ENCODE data around the gene GATAD2B. TPM values are rescaled to one million over a fixed set of nuclear protein-coding genes. Genes with fewer than 3 reads are reported as not detected.
"Not testable (repeated sequence)": the region's sequence is repeated elsewhere in the genome, so short reads cannot be mapped to it uniquely, and the experiment has no call there.

GATAD2B gene
- total RNA-seq, 1 donor from 2014 or later = 4.9 TPM

DNA sequence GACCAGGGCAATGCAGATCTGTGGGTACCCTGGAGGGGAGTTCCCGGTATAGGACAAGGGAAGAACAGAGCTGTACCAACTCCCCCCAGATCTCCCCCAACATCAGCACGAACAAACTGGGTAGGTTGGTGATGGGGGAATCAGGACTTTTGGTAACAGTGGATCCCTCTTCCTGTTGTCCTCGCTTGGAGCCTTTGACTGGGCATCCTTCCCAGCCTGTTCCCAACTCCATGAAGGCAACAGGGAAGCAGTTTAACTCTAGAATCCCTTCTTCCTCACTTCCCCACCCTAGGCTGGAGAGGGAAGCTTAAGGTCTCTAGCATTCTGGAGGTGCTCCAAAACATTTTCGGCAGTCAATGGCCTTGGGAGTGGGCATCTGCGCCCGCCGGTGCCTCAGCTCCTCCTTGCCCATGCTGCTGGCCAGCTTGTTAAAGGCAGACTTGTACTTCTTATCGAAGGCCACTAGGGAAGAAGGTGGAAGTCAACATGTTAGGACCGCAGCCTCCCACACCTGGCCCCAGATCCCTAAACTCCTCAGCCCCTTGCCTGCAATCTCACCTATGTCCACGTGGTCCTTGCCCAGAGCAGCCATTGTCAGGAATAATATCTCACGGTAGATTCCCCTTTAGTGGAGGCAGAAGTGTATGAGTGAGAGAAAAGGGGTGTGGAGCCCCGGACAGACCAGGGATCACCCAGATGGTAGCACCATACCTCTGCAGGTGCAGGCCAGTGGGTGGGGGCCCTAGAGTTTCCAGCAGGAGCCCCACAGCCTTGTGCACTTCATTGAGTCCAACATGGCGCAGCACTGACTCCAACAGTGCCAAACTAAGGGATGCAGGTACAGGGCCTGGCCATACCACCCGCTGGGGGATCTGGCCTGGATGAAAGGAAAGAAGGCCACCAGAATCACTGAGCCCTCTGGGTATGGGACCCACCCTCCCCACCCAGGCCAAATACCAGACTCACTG lies 7.5 kb upstream of the GATAD2B start:
- DNase-seq (ENCODE audit: low read depth) = no peak

DNA sequence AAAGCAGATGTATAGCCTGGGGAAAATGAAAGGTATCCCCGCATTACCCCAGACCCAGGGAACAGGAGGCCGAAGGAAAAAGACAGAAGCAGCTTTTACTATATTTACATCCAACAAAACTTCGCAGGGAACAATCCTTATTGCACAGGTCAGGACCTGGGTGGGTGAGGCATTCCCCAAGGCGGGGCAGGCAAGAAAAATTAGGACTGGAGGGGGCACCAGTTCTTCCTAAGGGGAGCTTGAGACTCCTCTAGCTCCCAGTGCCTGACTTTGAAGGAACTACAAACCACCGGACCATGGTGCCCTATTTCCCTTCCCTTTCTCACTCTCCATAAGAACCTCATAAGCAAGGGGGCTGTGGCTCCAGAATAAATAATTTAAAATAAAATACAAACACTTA lies 6.7 kb upstream of the GATAD2B start:
- DNase-seq (ENCODE audit: low read depth) = no peak

DNA sequence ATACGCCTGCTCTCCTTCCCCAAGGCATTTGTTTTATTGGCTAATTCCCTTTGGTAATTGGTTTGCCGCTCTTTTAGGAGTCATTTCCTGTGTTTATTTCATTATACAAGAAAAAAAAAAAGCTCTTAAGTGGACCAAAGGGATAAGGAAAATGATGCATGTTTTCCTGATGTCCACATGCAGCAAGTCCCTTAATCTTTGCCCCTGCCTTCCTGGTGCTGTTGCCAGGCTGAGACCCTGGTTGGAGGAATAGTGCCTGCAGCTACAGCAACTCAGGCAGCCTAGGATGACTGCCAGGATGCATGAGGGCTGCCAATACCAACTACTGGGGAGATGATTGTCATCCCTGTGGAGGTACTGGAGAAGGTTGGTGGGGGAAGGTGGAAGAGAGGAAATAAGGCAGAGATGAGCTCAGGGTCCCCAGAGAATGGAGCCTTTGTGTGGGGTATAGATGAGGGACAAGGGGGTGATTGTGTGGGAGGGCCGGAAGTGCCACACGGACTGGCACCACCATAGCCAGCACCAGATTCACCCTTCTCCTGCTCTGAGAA lies 6.1 kb upstream of the GATAD2B start:
- DNase-seq (ENCODE audit: low read depth) = no peak

DNA sequence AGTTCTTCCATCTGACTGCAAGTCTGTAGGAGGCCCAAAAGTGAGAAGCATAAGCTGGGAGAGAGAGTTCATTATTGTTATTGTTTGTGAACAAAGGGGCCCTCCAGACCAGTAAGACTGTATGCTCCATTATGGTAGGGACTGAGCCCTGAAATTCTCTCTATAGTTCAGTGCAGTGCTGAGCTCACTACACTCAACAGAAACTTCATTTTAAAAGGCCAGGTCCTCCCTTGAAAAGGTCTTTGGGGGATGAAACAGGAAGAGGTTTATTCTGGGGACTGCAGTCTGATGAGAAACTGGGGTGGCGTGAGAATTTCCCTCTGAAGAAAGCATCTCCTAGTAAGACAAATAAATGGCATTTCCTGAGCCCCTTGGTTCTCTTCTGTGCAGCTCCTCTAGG lies 5.5 kb upstream of the GATAD2B start:
- DNase-seq (ENCODE audit: low read depth) = no peak

DNA sequence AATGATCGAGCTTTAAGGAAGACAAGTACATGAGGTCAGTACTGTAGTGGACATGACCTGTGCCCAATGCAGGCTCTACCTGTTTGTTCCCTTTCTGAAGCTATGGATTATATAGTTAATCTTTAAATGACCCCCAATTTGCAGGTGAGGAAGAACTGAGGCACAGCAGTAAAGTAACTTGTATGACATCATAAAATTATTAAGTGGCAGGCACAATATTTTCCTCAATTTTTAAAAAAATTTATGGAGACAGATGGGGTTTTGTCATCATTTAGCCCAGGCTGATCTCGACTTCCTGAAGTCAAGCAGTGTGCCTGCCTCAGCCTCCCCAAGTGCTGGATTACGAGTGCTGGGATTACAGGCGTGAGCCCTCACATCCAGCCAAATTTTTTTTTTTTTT lies 3.6 kb upstream of the GATAD2B start:
- no peak for DNase-seq (ENCODE audit: low read depth)

DNA sequence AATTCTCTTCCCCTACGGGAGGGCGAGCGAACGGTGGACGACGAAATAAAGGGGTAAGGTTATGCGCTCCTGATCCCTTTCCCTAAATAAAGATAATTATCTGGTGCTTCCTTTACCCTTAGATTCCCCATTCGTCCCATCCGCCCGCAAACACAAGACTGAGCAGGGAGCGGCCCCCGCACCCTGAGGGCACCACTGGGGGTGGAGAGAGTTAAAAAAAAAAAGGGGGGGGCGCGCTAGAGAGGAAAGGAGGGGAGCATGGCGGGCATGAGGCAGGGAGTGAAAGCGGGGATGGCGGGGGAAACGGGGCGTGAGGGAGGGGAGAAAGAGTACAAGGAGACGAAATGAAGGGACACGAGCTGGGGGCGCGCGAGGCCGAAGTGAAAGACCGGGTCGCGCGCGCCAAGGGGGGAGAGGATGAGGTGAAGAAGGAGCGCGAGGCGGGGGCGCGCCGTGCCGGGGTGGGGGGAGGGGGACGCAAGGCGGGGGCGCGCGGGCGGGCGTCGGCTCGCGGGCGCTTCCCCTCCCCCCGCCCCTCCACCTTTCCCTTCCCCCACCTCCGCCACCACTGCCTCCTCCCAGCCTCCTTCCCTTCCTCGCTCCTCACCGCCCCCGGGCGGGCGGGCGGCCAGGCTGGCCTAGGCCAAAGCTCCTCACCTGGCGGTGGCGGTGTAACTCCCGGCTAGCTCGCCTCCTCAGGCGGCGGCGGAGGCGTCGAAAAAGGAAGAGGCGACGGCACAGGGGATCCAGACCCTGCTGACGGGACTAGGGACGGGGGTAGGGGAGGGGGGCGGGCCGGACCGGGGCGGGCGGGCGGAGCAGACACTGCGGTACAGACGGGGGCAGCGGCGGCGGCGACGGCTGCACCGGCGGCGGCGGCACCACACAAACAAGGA lies 448 bp downstream of the GATAD2B start:
- DNase-seq (ENCODE audit: low read depth) = peak; percentile 16

DNA sequence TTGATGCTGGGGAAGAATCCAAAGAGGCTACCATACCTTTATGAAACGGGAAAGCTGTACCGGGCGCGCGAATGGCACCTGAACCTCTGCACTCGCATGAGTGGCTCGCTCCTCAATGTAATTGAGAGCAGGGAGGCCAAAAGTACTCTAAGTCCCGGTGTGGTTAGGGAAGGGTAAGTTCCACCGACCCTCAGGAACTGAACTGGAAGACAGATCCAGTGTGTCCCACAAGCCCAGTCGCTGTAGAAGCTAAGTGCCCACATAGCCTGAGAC lies 1.0 kb downstream of the GATAD2B start:
- DNase-seq (ENCODE audit: low read depth) = no peak

DNA sequence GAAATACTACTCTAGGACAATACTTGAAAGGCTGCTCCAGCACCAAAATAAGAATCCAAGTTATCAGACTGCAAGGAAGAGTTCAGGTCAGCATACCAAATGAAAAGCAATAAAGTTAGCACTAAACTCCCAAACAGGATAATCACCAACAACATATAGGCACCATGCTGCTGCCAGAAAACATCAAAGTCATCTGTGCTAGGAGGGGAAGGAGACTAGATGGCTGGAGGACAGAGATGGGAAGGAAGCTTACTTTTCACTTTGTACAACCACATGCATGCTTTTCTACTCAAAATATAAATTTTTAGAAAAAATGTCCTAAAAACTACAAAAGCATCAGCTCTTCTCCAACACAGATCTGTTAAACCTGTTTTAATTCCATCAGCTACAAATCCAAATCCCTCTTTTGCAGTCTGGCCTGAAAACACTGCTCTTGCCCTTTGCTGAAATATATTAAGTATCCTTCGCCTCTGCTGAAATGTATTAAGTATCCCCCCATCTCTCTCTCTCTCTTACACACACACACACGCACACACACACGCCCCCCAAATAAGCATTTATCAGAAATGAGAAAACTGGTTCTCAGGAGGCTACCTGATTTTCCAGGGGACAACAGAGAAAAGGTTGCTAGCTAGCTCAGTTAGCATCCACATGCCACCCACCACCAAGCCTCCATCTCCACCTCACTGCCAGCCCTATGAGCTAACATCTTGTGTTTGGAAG lies 1.5 kb downstream of the GATAD2B start:
- DNase-seq (ENCODE audit: low read depth) = no peak

DNA sequence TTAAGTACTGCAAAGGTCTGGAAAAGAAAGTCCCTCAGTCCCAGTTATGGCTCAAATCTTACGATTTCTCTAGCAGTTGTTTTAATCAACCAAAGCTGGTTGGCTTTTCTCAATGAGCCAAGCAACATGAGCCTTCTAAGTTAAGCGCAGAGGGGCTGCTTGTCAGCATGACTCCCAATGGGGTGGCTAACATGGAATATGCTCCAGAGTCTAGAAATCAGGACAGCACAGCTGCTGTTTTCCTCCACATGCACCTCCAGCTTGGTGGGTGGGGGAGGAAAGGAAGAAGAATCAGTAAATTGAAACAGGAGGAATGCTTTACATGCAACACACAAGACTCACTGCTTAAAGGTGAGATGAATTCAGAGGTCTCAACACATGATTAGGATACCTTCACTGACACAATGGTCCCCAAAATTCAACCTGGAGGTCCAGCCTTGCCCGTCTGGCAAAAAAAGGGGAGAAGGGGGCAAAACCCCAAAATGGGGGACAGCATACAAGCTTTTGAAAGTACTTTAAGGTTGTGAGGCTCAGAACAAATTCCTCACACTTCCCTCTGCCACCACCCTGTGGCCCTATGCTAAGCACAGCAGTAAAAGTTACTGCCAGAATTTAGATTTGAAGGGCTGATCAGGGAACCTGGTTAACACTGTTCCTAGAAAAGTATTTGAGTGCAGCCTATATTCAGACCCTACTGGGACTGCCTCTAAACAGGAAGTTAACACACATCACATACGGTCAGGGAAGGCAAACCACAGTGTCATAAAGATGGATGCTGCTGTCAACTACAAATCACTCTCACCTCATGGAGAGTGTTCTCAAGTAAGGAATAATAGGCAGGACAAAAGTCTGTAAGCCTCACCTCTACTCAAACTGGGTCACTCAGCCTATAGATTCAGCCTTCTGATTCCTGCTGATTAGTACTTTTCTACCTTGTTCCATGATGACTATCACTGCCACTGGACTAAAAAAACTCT lies 2.6 kb downstream of the GATAD2B start:
- peak; percentile 13 for DNase-seq (ENCODE audit: low read depth)

DNA sequence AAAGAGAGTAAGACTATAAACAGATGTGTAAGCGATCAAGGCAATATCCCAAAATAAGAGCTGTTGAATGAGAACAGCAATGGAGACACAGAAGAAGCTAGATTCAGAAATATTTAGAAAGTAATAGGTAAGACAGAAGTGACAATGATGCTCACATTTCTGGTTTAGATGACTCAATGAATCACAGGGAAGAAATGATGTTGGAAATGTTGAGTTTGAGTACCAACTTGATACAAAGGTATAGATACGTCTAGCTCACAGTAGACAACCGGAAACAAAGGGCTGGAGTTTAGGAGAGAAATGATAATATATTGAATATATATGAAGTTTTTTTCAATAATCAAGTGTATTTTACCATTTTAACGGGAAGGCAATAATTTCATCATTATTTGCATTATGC lies 6.5 kb downstream of the GATAD2B start:
- DNase-seq (ENCODE audit: low read depth) = no peak

DNA sequence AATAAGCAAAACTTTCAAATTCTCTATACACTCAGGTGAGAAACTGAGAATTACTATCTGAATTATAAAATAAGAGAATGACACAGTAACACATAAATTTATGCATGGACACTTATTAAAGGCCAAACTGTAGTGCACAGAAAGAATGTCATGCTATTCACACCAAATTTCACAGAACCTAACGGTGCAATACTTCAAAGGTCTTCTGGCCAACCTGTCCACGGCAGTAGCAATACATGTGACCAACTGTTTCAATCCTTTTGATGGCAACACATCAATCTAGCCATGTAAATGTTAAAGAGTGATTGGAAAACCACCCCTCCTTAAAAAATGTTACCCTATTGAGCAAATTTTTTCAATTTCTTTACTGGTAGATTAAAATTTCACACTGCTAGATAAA lies 10.4 kb downstream of the GATAD2B start:
- DNase-seq (ENCODE audit: low read depth) = no peak

DNA sequence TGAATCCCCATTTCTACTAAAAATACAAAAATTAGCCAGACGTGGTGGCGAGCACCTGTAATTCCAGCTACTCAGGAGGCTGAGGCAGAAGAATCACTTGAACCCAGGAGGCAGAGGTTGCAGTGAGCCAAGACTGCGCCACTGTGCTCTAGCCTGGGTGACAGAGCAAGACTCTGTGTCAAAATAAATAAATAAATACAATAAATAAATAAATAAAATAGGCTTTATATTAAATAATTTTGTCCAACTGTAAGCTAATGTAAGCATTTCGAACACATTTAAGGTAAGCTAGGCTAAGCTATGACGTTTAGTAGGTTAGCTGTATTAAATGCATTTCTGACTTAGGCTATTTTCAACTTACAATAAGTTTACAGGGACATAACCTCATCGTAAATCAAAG lies 12.2 kb downstream of the GATAD2B start:
- DNase-seq (ENCODE audit: low read depth) = not testable (repeated sequence)

DNA sequence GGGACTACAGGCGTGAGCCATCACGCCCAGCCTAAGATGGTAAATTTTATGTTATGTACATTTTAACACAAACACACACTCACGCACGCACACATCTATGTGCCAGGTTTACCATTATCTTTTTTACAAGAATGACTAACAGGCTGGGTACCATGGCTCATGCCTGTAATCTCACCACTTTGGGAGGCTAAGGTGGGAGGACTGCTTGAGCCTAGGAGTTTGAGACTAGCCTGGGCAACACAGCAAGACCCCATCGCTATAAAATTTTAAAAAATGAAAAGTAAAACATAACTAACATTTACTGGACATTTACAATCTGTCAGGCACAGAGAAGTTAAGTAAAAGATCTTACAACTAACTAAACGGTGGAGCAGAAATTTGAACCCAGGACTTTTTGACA lies 14.7 kb downstream of the GATAD2B start:
- DNase-seq (ENCODE audit: low read depth) = no peak

DNA sequence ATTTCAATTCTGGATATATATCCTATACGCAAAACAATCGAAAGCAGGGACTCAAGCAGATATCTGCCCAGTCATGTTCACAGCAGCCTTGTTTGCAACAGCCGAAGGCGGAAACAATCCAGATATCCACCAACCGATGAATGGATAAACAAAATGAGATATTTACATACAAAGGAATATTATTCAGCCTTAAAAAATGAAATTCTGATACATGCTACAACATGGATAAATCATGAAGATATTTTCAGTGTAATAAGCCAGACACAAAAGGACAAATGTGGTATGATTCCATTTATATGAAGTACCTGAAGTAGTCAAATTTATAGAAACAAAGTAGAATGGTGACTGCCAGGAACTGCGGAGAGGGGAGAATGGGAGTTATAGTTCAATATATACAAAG lies 15.6 kb downstream of the GATAD2B start:
- no peak for DNase-seq (ENCODE audit: low read depth)

DNA sequence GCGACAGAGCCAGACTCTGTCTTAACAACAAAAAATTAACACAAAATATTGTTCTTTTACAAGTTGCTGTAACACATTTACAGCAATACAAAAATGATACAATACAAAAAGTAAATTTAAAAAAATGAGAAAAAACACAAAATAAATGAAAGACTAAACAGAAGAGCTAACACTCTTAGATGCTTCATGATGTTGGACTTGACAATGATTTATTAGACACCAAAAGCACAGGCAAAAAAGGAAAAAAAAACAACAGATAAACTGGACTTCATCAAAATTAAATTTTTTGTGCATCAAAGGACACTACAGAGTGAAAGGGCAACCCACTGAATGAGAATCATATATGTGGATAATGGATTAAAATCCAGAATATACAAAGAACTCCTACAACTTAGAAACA lies 16.4 kb downstream of the GATAD2B start:
- no peak for DNase-seq (ENCODE audit: low read depth)

DNA sequence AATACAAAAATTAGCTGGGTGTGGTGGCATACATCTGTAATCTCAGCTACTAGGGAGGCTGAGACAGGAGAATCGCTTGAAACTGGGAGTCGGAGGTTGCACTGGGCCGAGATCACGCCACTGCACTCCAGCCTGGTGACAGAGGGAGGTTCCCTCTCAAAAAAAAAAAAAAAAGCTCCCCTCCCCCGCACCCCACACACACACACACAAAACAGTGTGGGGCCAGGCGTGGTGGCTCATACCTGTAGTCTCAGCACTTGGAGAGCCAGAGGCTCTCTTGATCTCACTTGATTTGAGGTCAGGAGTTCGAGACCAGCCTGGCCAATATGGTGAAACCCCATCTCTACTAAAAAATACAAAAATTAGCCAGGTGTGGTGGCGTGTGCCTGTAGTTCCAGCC lies 16.9 kb downstream of the GATAD2B start:
- not testable (repeated sequence) for DNase-seq (ENCODE audit: low read depth)

DNA sequence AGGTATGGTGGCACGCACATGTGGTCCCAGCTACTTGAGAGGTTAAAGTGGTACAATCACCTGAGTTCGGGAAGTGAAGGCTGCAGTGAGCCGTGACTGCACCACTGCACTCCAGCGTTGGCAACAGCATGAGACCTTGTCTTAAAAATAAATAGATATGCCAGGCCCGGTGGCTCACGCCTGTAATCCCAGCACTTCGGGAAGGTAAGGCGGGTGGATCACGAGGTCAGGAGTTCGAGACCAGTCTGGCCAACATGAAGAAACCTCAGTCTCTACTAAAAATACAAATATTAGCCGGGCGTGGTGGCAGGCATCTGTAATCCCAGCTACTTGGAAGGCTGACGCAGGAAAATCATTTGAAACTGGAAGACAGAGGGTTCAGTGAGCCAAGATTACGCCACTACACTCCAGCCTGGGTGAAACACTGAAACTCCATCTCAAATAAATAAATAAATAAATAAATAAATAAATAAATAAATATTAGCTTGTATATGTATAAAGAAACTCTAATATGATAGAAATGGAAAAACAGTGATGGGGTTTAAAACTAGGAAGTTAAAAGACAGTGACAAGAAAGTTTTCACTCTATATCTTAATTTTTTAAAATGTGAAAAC lies 18.8 kb downstream of the GATAD2B start:
- no peak for DNase-seq (ENCODE audit: low read depth)

DNA sequence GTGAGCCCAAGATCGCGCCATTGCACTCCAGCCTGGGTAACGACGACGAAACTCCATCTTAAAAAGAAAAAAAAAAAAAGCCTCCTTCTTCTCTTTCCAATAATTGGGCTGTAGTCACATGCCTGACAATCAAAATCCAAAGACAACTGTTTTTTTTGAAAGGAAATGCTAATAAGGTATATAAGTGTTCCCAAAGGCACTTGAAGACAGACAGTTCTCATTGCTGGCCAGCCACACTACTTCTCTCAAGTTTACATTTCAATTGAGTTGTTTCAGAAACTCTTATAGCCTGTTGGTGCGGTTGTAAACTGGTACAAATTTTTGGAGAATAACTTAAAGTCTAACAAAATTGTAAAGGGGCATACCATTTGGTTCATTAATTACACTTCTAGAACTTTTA lies 23.3 kb downstream of the GATAD2B start:
- no peak for DNase-seq (ENCODE audit: low read depth)

DNA sequence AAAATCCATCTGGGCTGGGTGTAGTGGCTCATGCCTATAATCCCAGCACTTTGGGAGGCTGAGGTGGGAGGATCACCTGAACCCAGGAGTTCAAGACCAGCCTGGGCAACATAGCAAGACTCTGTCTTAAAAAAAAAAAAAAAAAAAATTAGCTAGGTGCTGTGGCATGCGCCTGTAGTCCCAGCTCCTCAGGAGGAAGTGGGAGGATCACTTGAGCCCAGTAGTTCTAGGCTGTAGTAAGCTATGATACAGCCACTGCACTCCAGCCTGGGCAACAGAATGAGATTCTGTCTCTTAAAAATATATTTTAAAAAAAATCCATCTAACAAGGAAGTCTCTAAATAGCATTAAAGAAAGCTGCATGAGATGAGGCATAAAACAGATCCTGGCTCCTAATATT lies 26.9 kb downstream of the GATAD2B start:
- not testable (repeated sequence) for DNase-seq (ENCODE audit: low read depth)

DNA sequence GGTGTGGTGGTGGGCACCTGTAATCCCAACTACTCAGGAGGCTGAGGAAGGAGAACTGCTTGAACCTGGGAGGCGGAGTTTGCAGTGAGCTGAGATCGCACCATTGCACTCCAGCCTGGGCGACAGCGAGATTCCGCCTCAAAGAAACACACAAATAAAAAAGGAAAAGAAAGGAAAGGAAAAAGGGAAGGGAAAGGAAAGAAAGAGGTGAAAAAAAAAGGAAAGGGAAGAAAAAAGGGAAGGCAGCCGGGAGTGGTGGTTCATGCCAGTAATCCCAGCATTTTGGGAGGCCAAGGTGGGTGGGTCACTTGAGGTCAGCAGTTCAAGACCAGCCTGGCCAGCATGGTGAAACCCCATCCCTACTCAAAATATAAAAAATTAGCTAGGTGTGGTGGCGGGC lies 31.7 kb downstream of the GATAD2B start:
- DNase-seq (ENCODE audit: low read depth) = not testable (repeated sequence)
